ENCODE data around the gene GMDS. TPM values are rescaled to one million over a fixed set of nuclear protein-coding genes. Genes with fewer than 3 reads are reported as not detected.

Gene GMDS
- total and polyA plus RNA-seq, 2 of the 4 experiments (the other 2 are of a cell fraction), result 7.3 to 21.9 TPM

DNA sequence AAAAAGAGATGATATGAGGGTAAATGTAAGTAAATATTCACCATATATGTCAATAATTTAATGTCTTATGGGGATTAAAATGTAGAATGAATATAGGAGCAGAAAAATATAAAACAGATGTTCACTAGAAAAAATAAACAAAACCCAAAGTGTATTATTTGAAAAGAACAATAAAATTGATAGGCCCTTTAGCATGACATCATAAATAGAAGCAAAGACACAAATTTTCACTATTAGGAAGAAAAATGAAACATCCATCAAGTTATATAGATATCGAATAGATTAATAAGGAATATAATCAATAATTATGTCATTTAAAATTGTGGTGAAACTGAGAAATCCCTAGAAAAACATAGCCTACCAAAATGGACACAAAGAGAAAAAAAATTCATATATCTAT, 40.1 kb upstream of the GMDS start:
- Histone ChIP-seq H4K5ac (ENCODE audit: low read depth, low read length) (no peak overlapping the region), H4K20me1 (ENCODE audit: insufficient read depth, low read length) (no peaks in the 10 kb centered on the region), H2BK120ac (ENCODE audit: low read depth, low read length) (no peak overlapping the region), H3K36me3 (ENCODE audit: control insufficient read depth, insufficient read depth, low read length) (0 out of 2 replicates have a peak, but pooled peaks cover 1% of the 10 kb centered on the region), H3K4me1 (ENCODE audit: control insufficient read depth, insufficient read depth, low read length) (no peaks in the 10 kb centered on the region), H2BK15ac (ENCODE audit: low read depth, low read length) (no peak overlapping the region), H3K14ac (replicated peaks; ENCODE audit: low read depth, low read length) (no peak overlapping the region), H3K9me3 (ENCODE audit: control insufficient read depth, insufficient read depth, low read length) (no peaks in the 10 kb centered on the region; the same call in 1 of the 2 replicates), H3K27ac (ENCODE audit: insufficient read depth, low read length) (no peak overlapping the region), H2AK9ac (replicated peaks; ENCODE audit: low read depth, low read length, poor library complexity) (no peak overlapping the region), H3K4me2 (ENCODE audit: low read depth, low read length) (no peak overlapping the region), H3K4ac (ENCODE audit: low read depth, low read length) (no peak overlapping the region), H3K9ac (ENCODE audit: low read depth, low read length) (no peak overlapping the region), H2AK5ac (ENCODE audit: low read depth, low read length) (no peak overlapping the region), H4K8ac (ENCODE audit: low read depth in 2 of 2, low read length in 2 of 2) (no peak overlapping the region), H3K9me1 (ENCODE audit: insufficient read depth, low read length) (no peaks in the 10 kb centered on the region), H2BK5ac (ENCODE audit: low read depth, low read length, poor library complexity, severe bottlenecking) (no peak overlapping the region), H4K91ac (ENCODE audit: insufficient read depth, low read depth, low read length) (no peak overlapping the region), H3K23ac (ENCODE audit: low read depth, low read length) (no peak overlapping the region), H3K79me1 (ENCODE audit: low read depth in 1 of 2, low read length in 2 of 2) (no peaks in the 10 kb centered on the region), H3K56ac (ENCODE audit: extremely low read depth, insufficient read depth, low read length) (no peak overlapping the region), H3K18ac (ENCODE audit: low read depth, low read length) (no peak overlapping the region), H2AFZ (replicated peaks; ENCODE audit: low read length, poor library complexity) (no peak overlapping the region), H2BK20ac (ENCODE audit: low read depth, low read length) (no peak overlapping the region), H3K27me3 (ENCODE audit: control insufficient read depth, insufficient read depth, low read length) (no peaks in the 10 kb centered on the region), H3K4me3 (ENCODE audit: insufficient read depth, low read depth, low read length) (no peak overlapping the region)
- ATAC-seq (ENCODE audit: low read depth) (no peak), DNase-seq (no peak)
- dilution Hi-C loops (cut with HindIII; ENCODE audit: low sequenced_read_pairs, unreplicated experiment), result no loop called here
- ChIA-PET CTCF (no interaction called here), POLR2A (ENCODE audit: unreplicated experiment) (no interaction called here)
- intact Hi-C loops (cut with micrococcal nuclease), result no loop called here
- in situ Hi-C loops (cut with MboI; ENCODE audit: low sequenced_read_pairs), result no loop called here
- no CpG with 5 or more reads among the region's 1 CpG for WGBS, 2 experiments (ENCODE audit: extremely low coverage in 2 of 2, insufficient read length in 1 of 2)
- BruUV-seq (replicated peaks), result no TSS peak
- TF ChIP-seq, protein P1, sequence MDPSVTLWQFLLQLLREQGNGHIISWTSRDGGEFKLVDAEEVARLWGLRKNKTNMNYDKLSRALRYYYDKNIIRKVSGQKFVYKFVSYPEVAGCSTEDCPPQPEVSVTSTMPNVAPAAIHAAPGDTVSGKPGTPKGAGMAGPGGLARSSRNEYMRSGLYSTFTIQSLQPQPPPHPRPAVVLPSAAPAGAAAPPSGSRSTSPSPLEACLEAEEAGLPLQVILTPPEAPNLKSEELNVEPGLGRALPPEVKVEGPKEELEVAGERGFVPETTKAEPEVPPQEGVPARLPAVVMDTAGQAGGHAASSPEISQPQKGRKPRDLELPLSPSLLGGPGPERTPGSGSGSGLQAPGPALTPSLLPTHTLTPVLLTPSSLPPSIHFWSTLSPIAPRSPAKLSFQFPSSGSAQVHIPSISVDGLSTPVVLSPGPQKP (IDR thresholded peaks at IDR 0.05; ENCODE audit: borderline replicate concordance, low read depth, low read length), result no peak
